IMR-90 (cell line): Measurements from ENCODE around the gene HHATL. TPM values are rescaled to one million over a fixed set of nuclear protein-coding genes. Genes with fewer than 3 reads are reported as not detected.

Experiments
- ATAC-seq: fragments of 200-7000 bp; cut with Tn5 transposase; 2 replicates; pipeline ENCODE4 v1.9.1; 2020; ENCODE audit warnings: low read depth, mild to moderate bottlenecking, moderate library complexity
- BruUV-seq: library from RNA; stranded (reverse); fragments of 400-500 nt; replicated peaks from 2 replicates; lab custom pipeline; 2021; lab: Mats Ljungman, UMichigan
- CTCF ChIA-PET: fragments of 300-600 bp; formaldehyde crosslinking; extraction: SDS; loops from one replicate; lab custom pipeline; 2021; ENCODE audit warnings: antibody characterized with exemption; lab: Yijun Ruan, JAX
- POLR2A ChIA-PET: fragments of 300-600 bp; sonication (Branson Sonifier 250); formaldehyde crosslinking; loops from one replicate; lab custom pipeline; 2022; ENCODE audit warnings: antibody characterized with exemption; ENCODE audit not compliant: unreplicated experiment; lab: Charles Lee
- DNase-seq: peaks from one replicate; pipeline ENCODE4 v3.0.0; 2013
- H2AFZ ChIP-seq: replicated peaks from 2 replicates; pipeline ENCODE3; 2013; ENCODE audit warnings: low read length, mild to moderate bottlenecking; ENCODE audit not compliant: poor library complexity
- H2AK5ac ChIP-seq: 2 replicates; pipeline ENCODE4 v1.6.1; 2013; ENCODE audit warnings: low read depth, low read length, inconsistent platforms
- H2AK9ac ChIP-seq: replicated peaks from 2 replicates; pipeline ENCODE3; 2013; ENCODE audit warnings: mild to moderate bottlenecking, low read depth, low read length, moderate library complexity; ENCODE audit not compliant: poor library complexity
- H2BK120ac ChIP-seq: 2 replicates; pipeline ENCODE4 v1.6.1; 2013; ENCODE audit warnings: low read depth, low read length, inconsistent platforms
- H2BK15ac ChIP-seq: 3 replicates; pipeline ENCODE4 v1.6.1; 2013; ENCODE audit warnings: low read depth, low read length, inconsistent platforms
- H2BK20ac ChIP-seq: 2 replicates; pipeline ENCODE4 v1.6.1; 2013; ENCODE audit warnings: low read depth, mild to moderate bottlenecking, inconsistent platforms, low read length, moderate library complexity
- H2BK5ac ChIP-seq: 2 replicates; pipeline ENCODE4 v1.6.1; 2013; ENCODE audit warnings: mild to moderate bottlenecking, low read depth, low read length, inconsistent platforms; ENCODE audit not compliant: poor library complexity, severe bottlenecking
- H3K14ac ChIP-seq: replicated peaks from 2 replicates; pipeline ENCODE4 v1.6.1; 2013; ENCODE audit warnings: low read depth, low read length, inconsistent platforms
- H3K18ac ChIP-seq: 2 replicates; pipeline ENCODE4 v1.6.1; 2013; ENCODE audit warnings: low read depth, low read length, control low read depth
- H3K23ac ChIP-seq: 2 replicates; pipeline ENCODE4 v1.6.1; 2013; ENCODE audit warnings: low read depth, low read length, inconsistent platforms
- H3K27ac ChIP-seq: 2 replicates; pipeline ENCODE4 v1.5.1; 2013; ENCODE audit warnings: mild to moderate bottlenecking, control low read depth, low read length; ENCODE audit not compliant: insufficient read depth
- H3K27me3 ChIP-seq: 2 replicates; pipeline ENCODE4 v1.6.1; 2013; ENCODE audit warnings: low read length; ENCODE audit not compliant: control insufficient read depth, insufficient read depth
- H3K36me3 ChIP-seq: 2 replicates; pipeline ENCODE4 v1.6.1; 2013; ENCODE audit warnings: low read length, mixed read lengths; ENCODE audit not compliant: control insufficient read depth, insufficient read depth
- H3K4ac ChIP-seq: 2 replicates; pipeline ENCODE4 v1.6.1; 2013; ENCODE audit warnings: low read depth, low read length, inconsistent platforms
- H3K4me1 ChIP-seq: 2 replicates; pipeline ENCODE4 v1.6.1; 2013; ENCODE audit warnings: low read length, mixed read lengths; ENCODE audit not compliant: control insufficient read depth, insufficient read depth
- H3K4me2 ChIP-seq: 2 replicates; pipeline ENCODE4 v1.6.1; 2013; ENCODE audit warnings: low read depth, mild to moderate bottlenecking, control low read depth, low read length, moderate library complexity
- H3K4me3 ChIP-seq: 2 replicates; pipeline ENCODE4 v1.5.1; 2013; ENCODE audit warnings: low read depth, mild to moderate bottlenecking, control low read depth, low read length, moderate library complexity; ENCODE audit not compliant: insufficient read depth
- H3K56ac ChIP-seq: 2 replicates; pipeline ENCODE4 v1.6.1; 2013; ENCODE audit warnings: low read length, inconsistent platforms; ENCODE audit not compliant: insufficient read depth; ENCODE audit errors: extremely low read depth
- H3K79me1 ChIP-seq, 2 experiments: 2 replicates each; pipeline ENCODE4 v1.6.1; 2013; ENCODE audit warnings: low read length in 2 of 2, inconsistent platforms in 1 of 2, low read depth in 1 of 2
- H3K9ac ChIP-seq: 2 replicates; pipeline ENCODE4 v1.6.1; 2013; ENCODE audit warnings: low read depth, low read length, control low read depth
- H3K9me1 ChIP-seq: 2 replicates; pipeline ENCODE4 v1.6.1; 2013; ENCODE audit warnings: low read length, inconsistent platforms; ENCODE audit not compliant: insufficient read depth
- H3K9me3 ChIP-seq: 2 replicates; pipeline ENCODE4 v1.6.1; 2013; ENCODE audit warnings: low read length; ENCODE audit not compliant: control insufficient read depth, insufficient read depth
- H4K20me1 ChIP-seq: 2 replicates; pipeline ENCODE4 v1.6.1; 2013; ENCODE audit warnings: low read length, inconsistent platforms; ENCODE audit not compliant: insufficient read depth
- H4K5ac ChIP-seq: 2 replicates; pipeline ENCODE4 v1.6.1; 2013; ENCODE audit warnings: mild to moderate bottlenecking, low read depth, low read length, control low read depth
- H4K8ac ChIP-seq, 2 experiments: 2 replicates each; pipeline ENCODE4 v1.6.1; 2013; ENCODE audit warnings: low read depth in 2 of 2, low read length in 2 of 2, control low read depth in 1 of 2, inconsistent platforms in 1 of 2
- H4K91ac ChIP-seq: 2 replicates; pipeline ENCODE4 v1.6.1; 2013; ENCODE audit warnings: low read depth, low read length, inconsistent platforms; ENCODE audit not compliant: insufficient read depth
- BHLHE40 ChIP-seq: fragments of 150-350 bp; IDR thresholded peaks from 2 replicates; pipeline ENCODE4 v1.6.1; 2016; ENCODE audit warnings: mild to moderate bottlenecking, low read depth, low read length
- CEBPB ChIP-seq: IDR thresholded peaks from 2 replicates; pipeline ENCODE4 v1.6.1; 2012; ENCODE audit warnings: low read depth, low read length, improper control_type of control experiment
- CHD1 ChIP-seq: IDR thresholded peaks from 2 replicates; pipeline ENCODE4 v1.6.1; 2012; ENCODE audit warnings: low read depth, low read length, improper control_type of control experiment
- FOS ChIP-seq: fragments of 150-350 bp; IDR thresholded peaks from 2 replicates; pipeline ENCODE4 v1.6.1; 2016; ENCODE audit warnings: low read depth, low read length
- MAFK ChIP-seq: IDR thresholded peaks from 2 replicates; pipeline ENCODE4 v1.6.1; 2012; ENCODE audit warnings: low read depth, low read length, improper control_type of control experiment
- MAZ ChIP-seq: IDR thresholded peaks from 2 replicates; pipeline ENCODE4 v1.6.1; 2012; ENCODE audit warnings: low read depth, mild to moderate bottlenecking, low read length, improper control_type of control experiment, moderate library complexity, borderline replicate concordance
- MXI1 ChIP-seq: IDR thresholded peaks from 2 replicates; pipeline ENCODE4 v1.6.1; 2012; ENCODE audit warnings: low read depth, mild to moderate bottlenecking, low read length, moderate library complexity, borderline replicate concordance
- NFE2L2 ChIP-seq: fragments of 150-350 bp; IDR thresholded peaks from 2 replicates; pipeline ENCODE4 v1.6.1; 2016; ENCODE audit warnings: low read depth, mild to moderate bottlenecking, low read length
- POLR2A ChIP-seq: IDR thresholded peaks from 2 replicates; pipeline ENCODE4 v1.6.1; 2012; ENCODE audit warnings: mild to moderate bottlenecking, low read depth, low read length
- RAD21 ChIP-seq: IDR thresholded peaks from 2 replicates; pipeline ENCODE4 v1.6.1; 2012; ENCODE audit warnings: low read length, improper control_type of control experiment
- RFX5 ChIP-seq: IDR thresholded peaks from 2 replicates; pipeline ENCODE4 v1.8.0; 2012; ENCODE audit warnings: low read depth, mild to moderate bottlenecking, low read length, moderate library complexity
- SMC3 ChIP-seq: fragments of 150-350 bp; IDR thresholded peaks from 2 replicates; pipeline ENCODE4 v1.6.1; 2016; ENCODE audit warnings: low read depth, mild to moderate bottlenecking, antibody characterized with exemption, low read length, moderate library complexity
- WGBS, 2 experiments: methylation state at CpG; one replicate each; pipeline versions ENCODE4 v1.1.5 to v1.1.7; 2013; ENCODE audit warnings: missing lambda C conversion rate in 2 of 2; ENCODE audit not compliant: insufficient read length in 1 of 2; ENCODE audit errors: extremely low coverage in 2 of 2; 5-methylcytosine and 5-hydroxymethylcytosine counted together
- dilution Hi-C: fragments of 300-500 bp; cut with HindIII; formaldehyde crosslinking; loops from one replicate; pipeline ENCODE4 v1.14.3; 2018; ENCODE audit warnings: low sequenced_read_pairs; ENCODE audit not compliant: unreplicated experiment
- in situ Hi-C: fragments of 300-500 bp; cut with MboI; formaldehyde crosslinking; loops from 3 replicates; pipeline ENCODE4 v1.14.3; 2019; ENCODE audit warnings: low sequenced_read_pairs, inconsistent platforms, mixed read lengths
- intact Hi-C: fragments of 100-400 bp; cut with micrococcal nuclease; formaldehyde crosslinking; loops from 2 replicates; pipeline ENCODE4 v1.10.0; 2022
- polyA plus RNA-seq, 3 experiments: library from polyadenylated mRNA; depleted of rRNA; stranded (reverse); fragments of >200 nt; gene quantifications; 2 replicates each; pipeline ENCODE4 v1.2.3, GENCODE V29; 2012; ENCODE audit warnings: low replicate concordance in 1 of 3
- total RNA-seq: library from RNA; depleted of rRNA; stranded (reverse); fragments of >200 nt; gene quantifications from 2 replicates; pipeline ENCODE4 v1.2.3, GENCODE V29; 2012
- TF ChIP-seq, protein P1 (sequence below): fragments of 150-350 bp; IDR thresholded peaks from 2 replicates; pipeline ENCODE4 v1.6.1; 2016; ENCODE audit warnings: low read depth, mild to moderate bottlenecking, low read length, moderate library complexity, borderline replicate concordance
- TF ChIP-seq, protein P2 (sequence below): fragments of 150-350 bp; IDR thresholded peaks from 2 replicates; pipeline ENCODE4 v1.6.1; 2017; ENCODE audit warnings: mild to moderate bottlenecking, antibody characterized with exemption, low read length, low read depth
- TF ChIP-seq, protein P3 (sequence below): conservative IDR thresholded peaks from 2 replicates; pipeline ENCODE4 v1.5.1; 2012; ENCODE audit warnings: mild to moderate bottlenecking, low read depth, low read length, improper control_type of control experiment

The HHATL gene
- total and polyA plus RNA-seq, 2 of the 4 experiments (the other 2 are of a cell fraction) = not detected

DNA sequence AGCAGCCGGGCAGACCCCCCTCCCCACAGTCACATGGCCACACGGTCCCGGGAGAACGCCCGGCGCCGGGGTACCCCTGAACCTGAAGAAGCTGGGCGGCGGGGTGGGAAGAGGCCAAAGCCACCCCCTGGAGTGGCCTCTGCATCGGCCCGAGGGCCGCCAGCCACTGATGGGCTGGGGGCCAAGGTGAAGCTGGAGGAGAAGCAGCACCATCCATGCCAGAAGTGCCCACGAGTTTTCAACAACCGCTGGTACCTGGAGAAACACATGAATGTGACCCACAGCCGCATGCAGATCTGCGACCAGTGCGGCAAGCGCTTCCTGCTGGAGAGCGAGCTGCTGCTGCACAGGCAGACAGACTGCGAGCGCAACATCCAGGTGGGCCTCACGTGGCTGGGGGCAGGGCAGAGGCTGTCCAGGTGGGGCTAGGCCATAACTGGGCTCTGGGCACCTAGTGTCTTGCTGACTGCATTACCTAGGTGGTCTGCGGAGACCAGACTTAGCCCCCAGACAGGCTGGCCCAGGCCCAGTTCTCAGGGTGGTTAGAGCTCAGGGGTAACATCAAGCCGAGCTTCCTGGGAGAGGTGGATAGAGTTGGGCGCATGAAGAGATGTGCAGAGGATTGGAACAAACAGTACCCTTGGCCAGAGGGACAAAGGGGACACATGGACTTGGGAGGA lies 43.0 kb downstream of the HHATL start:
- Histone ChIP-seq H3K79me1 (peaks cover 12 to 48% of the 10 kb centered on the region in 2 experiments), H3K14ac (no peak overlapping the region), H3K9ac (no peak overlapping the region), H3K27me3 (no peaks in the 10 kb centered on the region), H3K56ac (no peak overlapping the region), H2BK5ac (no peak overlapping the region), H3K4me1 (peaks cover 13% of the 10 kb centered on the region), H3K4me3 (no peak overlapping the region), H4K5ac (no peak overlapping the region), H3K4ac (no peak overlapping the region), H2BK120ac (no peak overlapping the region), H3K9me3 (no peaks in the 10 kb centered on the region), H2AK9ac (peak overlapping the region; percentile 1), H3K9me1 (peaks cover 31% of the 10 kb centered on the region), H4K20me1 (peaks cover 30% of the 10 kb centered on the region), H2AFZ (peak overlapping the region; percentile 9), H4K91ac (no peak overlapping the region), H2AK5ac (no peak overlapping the region), H3K23ac (no peak overlapping the region), H3K27ac (no peak overlapping the region), H2BK15ac (no peak overlapping the region), H3K36me3 (peaks cover 21% of the 10 kb centered on the region; the same call in 1 of the 2 replicates), H3K18ac (no peak overlapping the region), H2BK20ac (no peak overlapping the region), H4K8ac (no peak overlapping the region), H3K4me2 (no peak overlapping the region)
- intact Hi-C loops (loop anchor here (5.0 kb wide), 1 partner anchor 567 kb away; the partner anchor contains the start of gene TRAK1), dilution Hi-C loops (no loop called here), in situ Hi-C loops (no loop called here)
- TF ChIP-seq, protein P1, sequence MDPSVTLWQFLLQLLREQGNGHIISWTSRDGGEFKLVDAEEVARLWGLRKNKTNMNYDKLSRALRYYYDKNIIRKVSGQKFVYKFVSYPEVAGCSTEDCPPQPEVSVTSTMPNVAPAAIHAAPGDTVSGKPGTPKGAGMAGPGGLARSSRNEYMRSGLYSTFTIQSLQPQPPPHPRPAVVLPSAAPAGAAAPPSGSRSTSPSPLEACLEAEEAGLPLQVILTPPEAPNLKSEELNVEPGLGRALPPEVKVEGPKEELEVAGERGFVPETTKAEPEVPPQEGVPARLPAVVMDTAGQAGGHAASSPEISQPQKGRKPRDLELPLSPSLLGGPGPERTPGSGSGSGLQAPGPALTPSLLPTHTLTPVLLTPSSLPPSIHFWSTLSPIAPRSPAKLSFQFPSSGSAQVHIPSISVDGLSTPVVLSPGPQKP = no peak
- TF ChIP-seq NFE2L2 = no peak
- no peak for TF ChIP-seq RFX5
- no peak for TF ChIP-seq MAFK
- no peak for TF ChIP-seq CHD1
- TF ChIP-seq BHLHE40 = no peak
- TF ChIP-seq, protein P2, sequence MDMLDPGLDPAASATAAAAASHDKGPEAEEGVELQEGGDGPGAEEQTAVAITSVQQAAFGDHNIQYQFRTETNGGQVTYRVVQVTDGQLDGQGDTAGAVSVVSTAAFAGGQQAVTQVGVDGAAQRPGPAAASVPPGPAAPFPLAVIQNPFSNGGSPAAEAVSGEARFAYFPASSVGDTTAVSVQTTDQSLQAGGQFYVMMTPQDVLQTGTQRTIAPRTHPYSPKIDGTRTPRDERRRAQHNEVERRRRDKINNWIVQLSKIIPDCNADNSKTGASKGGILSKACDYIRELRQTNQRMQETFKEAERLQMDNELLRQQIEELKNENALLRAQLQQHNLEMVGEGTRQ = no peak
- TF ChIP-seq RAD21 = no peak
- TF ChIP-seq MAZ = no peak
- TF ChIP-seq, protein P3, sequence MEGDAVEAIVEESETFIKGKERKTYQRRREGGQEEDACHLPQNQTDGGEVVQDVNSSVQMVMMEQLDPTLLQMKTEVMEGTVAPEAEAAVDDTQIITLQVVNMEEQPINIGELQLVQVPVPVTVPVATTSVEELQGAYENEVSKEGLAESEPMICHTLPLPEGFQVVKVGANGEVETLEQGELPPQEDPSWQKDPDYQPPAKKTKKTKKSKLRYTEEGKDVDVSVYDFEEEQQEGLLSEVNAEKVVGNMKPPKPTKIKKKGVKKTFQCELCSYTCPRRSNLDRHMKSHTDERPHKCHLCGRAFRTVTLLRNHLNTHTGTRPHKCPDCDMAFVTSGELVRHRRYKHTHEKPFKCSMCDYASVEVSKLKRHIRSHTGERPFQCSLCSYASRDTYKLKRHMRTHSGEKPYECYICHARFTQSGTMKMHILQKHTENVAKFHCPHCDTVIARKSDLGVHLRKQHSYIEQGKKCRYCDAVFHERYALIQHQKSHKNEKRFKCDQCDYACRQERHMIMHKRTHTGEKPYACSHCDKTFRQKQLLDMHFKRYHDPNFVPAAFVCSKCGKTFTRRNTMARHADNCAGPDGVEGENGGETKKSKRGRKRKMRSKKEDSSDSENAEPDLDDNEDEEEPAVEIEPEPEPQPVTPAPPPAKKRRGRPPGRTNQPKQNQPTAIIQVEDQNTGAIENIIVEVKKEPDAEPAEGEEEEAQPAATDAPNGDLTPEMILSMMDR = no peak
- TF ChIP-seq MXI1 = no peak
- no peak for TF ChIP-seq POLR2A
- no peak for TF ChIP-seq SMC3
- no peak for TF ChIP-seq CEBPB
- no peak for TF ChIP-seq FOS
- no peak for DNase-seq
- CTCF ChIA-PET = no interaction called here
- WGBS, 2 experiments = 94% methylated on average over 9 of the region's 25 CpGs; no CpG with 5 or more reads in 1 of the 2 experiments
- no peak for ATAC-seq
- no TSS peak for BruUV-seq
- POLR2A ChIA-PET = no interaction called here
